ENCODE results near the gene SLC24A4.

Gene SLC24A4

GRCh38 chr14:92546347-92547053 lies 223.5 kb downstream of the SLC24A4 start:
- DNase-seq (no peak), ATAC-seq (no peak)

- ATAC-seq (no peak), DNase-seq (no peak)
Observed at GRCh38 chr14:92549105-92549858, 226.3 kb downstream of the SLC24A4 start.

- ATAC-seq = no peak
- no peak for DNase-seq
Observed at GRCh38 chr14:92549859-92550230, 226.9 kb downstream of the SLC24A4 start.
